Posterior vena cava (tissue), 2 donors: ENCODE results near the gene BCKDHA. TPM values are rescaled to one million over a fixed set of nuclear protein-coding genes. Genes with fewer than 3 reads are reported as not detected.
A peak's percentile ranks its signal among the peaks of the same experiment; 100 is the strongest.

Source experiments
- DNase-seq: peaks from one replicate; pipeline ENCODE4 v3.0.0-alpha.2; 2020; ENCODE audit warnings: low spot score
- intact Hi-C, 2 donors: fragments of 100-400 bp; cut with DNase I; formaldehyde crosslinking; loops; one replicate each; pipeline versions ENCODE4 v1.14.1 to v1.14.2; 2022 to 2023
- total RNA-seq, 2 donors: library from RNA; stranded (reverse); fragmentation: NEBNext Ultra II Directional; extraction: Animal tissue kit (Norgen Biotek cat#: 25700); gene quantifications; one replicate each; pipeline ENCODE4 v1.2.1, GENCODE V29; 2021
- donor health status: DM: yes; HTN: yes; CAD: no.
- donor health status: DM: yes; HTN: yes; CAD: no.

Gene BCKDHA
- total RNA-seq, 2 donors from 2014 or later = 8.5 to 15.7 TPM

GRCh38 chr19:41435936-41436673 lies 38.5 kb downstream of the BCKDHA start:
- intact Hi-C loops = no loop called here
- DNase-seq = peak; percentile 49

DNA sequence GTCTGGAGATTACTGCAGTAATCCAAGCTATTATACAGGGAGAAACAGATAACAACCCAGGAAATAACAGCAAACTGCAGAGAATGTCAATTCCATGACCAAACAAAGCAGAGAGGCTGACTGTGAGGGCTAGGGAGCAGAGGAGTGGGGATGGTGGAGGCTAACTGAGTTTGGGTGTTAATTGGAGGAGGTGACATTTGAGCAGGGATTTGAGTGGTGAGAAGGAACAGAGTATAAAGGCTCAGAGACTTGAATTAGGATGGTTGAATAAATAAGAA lies 39.0 kb downstream of the BCKDHA start:
- no peak for DNase-seq
- intact Hi-C loops = no loop called here

GRCh38 chr19:41437944-41438574 lies 40.4 kb downstream of the BCKDHA start:
- peak; percentile 38 for DNase-seq
- intact Hi-C loops = no loop called here

DNA sequence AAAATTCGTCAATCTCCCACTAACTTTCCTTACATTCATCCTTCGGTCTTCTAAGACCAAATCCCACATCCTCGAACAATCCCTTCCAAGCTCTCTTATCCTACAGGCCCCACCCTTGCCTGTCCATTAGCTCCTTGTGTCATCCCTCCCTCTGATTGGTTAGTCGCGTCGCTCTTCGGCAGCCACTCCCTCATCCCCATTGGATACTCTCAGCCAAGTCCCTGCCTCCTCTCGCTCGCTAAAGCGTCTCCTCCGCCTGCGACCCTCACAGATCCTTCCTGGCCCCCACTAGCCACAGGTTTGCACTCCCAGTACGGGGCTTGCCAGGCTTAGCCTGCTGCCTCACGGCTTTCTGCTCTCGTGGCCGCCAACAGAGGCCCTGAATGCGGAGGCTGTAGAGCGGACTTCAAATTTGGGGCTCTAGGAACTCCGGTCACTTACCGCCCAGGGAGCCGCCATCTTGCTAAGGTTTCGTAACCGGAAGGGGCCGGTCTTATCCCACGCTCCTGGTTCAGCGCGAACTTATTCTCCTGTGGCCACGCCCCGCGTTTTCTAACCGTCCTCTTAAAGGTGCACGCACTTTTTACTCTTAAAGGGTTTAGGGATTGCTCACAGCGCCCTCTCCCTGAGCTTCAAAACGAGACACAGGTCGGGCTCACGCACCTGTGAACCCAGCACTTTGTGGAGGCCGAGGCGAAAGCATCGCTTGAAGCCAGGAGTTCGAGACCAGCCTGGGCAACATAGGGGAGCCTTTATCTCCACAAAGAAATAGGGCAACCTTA lies 42.0 kb downstream of the BCKDHA start, which contains the start of gene DMAC2:
Gene DMAC2, minus strand, starts transcription at position 472 of the 782 bp plus-strand sequence. Its CDS starts 13 bp downstream, at position 459.
- intact Hi-C loops = no loop called here
- peak; percentile 98 for DNase-seq

- DNase-seq = no peak
Observed at GRCh38 chr19:41441321-41441945, 43.8 kb downstream of the BCKDHA start.

GRCh38 chr19:41442473-41443355 lies 45.1 kb downstream of the BCKDHA start, which contains the start of gene ERICH4:
Gene ERICH4, plus strand, starts transcription at chr19:41443156. Its CDS starts 14 bp downstream, at chr19:41443170.
- DNase-seq = no peak
- intact Hi-C loops = no loop called here

More at GRCh38 chr19:41441321-41441945, 43.8 kb downstream of the BCKDHA start:
- intact Hi-C loops = no loop called here

DNA sequence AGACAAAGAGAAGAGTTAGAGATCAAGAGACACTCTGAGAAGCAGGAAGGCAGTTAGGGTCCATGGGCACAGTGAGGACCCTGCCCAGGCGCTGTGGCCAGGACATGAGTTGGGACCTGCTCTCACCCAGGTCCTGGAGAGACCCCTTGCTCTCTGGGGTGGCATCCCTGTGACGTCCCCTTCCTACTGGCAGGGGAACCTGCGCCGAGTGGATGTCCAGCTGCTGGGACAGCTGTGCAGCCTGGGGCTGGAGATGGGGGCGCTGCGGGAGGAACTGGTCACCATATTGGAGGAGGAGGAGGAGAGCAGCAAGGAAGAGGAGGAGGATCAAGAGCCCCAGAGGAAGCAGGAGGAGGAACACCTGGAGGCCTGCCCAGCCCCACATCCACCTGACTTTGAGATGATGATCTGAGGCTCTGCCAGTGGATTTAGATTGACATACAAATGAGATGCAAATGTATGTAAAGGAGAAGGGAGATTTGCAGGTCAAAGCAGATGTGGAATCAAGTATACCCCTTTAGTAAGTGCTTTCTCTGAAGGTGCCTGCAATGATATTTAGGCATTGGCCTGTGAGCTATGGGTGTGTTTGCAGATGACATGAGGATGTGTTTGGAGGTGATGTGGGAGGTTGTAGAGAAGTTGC lies 46.3 kb downstream of the BCKDHA start:
- no peak for DNase-seq
- intact Hi-C loops = no loop called here

GRCh38 chr19:41445575-41445974 lies 48.0 kb downstream of the BCKDHA start:
- intact Hi-C loops = loop anchor here in 1 of 2 donors (5.0 kb wide), 1 partner anchor 127 kb away; no protein-coding TSS in a partner anchor

DNA sequence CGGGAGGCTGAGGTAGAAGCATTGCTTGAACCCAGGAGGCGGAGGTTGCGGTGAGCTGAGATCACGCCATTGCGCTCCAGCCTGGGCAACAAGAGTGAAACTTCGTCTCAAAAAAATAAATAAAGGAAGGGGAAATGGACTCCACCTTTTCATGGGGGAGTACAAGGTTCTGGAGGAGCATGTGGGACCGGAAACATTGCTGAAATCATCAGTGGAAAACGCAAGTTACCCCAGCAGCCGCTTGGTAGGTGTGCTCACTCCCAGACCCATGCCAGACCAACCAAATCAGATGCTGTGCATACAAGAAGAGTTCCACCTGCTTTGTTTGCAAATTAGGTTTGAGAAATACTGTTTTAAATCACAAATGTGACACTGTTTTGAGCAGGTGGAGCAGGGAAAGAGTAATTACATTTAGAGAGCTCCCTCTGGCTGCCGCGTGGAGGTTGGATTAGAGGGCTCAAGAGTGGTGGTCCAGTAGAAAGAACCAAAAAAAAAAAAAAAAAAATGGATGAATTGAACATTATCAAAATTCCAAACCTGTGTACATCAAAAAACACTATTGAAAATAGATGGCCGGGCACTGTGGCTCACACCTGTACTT lies 50.2 kb downstream of the BCKDHA start:
- intact Hi-C loops = loop anchor here in 1 of 2 donors (5.0 kb wide), 1 partner anchor 124 kb away; no protein-coding TSS in a partner anchor
- no peak for DNase-seq

More at GRCh38 chr19:41445575-41445974, 48.0 kb downstream of the BCKDHA start:
- no peak for DNase-seq

DNA sequence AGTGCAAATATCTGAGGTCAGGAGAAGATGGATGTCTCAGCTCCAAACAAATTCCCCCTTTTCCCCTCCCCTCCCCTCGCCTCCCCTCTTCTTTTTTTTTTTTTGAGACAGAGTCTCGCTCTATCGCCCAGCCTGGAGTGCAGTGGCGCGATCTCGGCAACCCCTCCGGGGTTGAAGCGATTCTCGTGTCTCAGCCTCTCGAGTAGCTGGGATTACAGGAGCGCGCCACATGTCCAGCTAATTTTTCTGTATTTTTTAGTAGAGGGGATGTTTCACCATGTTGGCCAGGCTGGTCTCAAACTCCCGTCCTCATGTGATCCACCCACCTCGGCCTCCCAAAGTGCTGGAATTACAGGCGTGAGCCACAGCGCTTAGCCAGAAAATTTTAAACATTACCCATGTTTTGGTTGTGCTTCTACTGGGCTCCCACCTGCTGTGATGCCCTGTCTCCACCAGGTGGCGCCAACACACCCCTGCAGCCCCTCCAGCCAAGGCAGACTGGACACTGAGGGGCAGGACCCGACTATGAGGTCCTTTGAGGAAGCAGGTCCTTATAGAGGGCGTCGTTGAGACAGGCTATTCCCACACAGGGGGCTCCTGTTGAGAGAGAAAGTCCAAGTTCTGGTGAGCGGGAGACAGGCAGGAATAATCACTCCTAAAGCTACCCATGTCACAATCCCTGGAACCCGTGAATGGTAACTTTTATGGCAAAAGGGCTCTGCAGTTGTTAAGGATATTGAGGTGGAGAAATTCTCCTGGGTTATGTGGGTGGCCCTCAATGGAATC lies 51.7 kb downstream of the BCKDHA start:
- intact Hi-C loops = loop anchor here in 1 of 2 donors (5.0 kb wide), 1 partner anchor 123 kb away; no protein-coding TSS in a partner anchor
- DNase-seq = peak; percentile 91

DNA sequence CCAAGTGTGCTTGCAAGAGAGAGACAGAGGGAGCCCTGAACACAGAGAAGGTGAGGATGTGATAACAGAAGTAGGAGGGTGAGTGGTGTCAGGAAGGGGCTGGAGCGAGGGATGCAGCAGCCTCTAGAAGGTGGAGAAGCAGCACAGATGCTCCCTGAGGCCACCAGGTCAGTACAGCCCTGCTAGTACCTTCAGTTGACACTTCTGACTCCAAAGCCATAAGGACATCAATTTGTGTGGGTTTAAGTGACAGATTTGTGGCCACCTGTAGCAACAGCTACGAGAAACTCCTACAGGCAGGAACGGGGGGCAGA lies 52.2 kb downstream of the BCKDHA start:
- intact Hi-C loops = loop anchor here in 1 of 2 donors (5.0 kb wide), 1 partner anchor 122 kb away; no protein-coding TSS in a partner anchor
- DNase-seq = no peak

DNA sequence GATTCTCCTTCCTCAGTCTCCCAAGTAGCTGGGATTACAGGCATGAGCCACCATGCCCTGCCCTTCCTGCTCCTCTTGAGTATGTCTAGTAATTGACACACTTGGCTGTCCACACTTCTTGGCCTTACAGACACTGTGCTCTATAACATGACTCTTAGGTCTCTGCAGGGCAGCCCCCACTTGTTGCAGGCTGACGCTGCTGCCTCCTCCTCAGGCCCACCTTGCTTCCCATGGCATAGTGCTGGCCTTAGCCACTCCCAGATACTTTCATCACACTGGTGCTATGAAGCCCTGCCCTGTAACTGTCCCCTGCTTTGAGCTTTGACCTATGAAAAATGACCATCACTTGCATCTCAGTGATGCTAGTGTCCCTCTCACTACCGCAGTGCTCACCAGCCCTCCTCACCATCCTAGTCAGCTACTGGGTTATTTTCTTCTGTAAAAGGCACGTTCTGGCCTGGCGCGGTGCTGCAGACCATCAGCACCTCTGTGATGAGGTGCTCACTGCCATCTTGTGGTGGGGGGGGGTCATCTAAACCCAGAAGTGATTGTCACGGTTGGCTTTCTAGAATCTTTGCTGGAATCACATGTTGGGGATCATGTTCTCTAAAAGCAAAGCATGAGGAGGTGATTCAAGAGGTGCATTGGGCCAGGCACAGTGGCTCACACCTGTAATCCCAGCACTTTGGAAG lies 55.1 kb downstream of the BCKDHA start:
- intact Hi-C loops = no loop called here
- DNase-seq = no peak

GRCh38 chr19:41455936-41456335 lies 58.3 kb downstream of the BCKDHA start:
- DNase-seq = no peak
- intact Hi-C loops = no loop called here

GRCh38 chr19:41456342-41456918 lies 58.8 kb downstream of the BCKDHA start:
- intact Hi-C loops = no loop called here
- DNase-seq = no peak

GRCh38 chr19:41457241-41457640 lies 59.6 kb downstream of the BCKDHA start:
- intact Hi-C loops = no loop called here
- no peak for DNase-seq

DNA sequence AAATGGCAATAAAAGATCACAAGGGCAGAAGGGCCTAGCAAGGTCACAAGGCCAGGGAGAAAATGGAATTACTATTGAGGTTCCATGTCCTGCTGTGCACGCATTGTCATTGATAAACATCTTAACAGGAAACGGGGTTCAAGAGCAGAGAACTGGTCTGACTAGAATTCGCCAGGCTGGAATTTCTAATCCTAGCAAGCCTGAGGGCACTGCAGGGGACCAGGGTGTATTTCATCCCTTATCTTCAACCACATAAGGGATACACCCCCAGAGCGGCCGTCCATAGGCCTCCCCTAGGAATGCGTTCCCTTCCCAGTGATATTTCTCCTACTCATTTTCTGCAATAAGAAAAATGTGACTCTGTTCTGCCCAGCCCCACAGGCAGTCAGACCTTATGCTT lies 64.9 kb downstream of the BCKDHA start:
- intact Hi-C loops = no loop called here

More for the DNA sequence above, 64.9 kb downstream of the BCKDHA start:
- DNase-seq = no peak
